ENCODE data around the gene C1RL. TPM values are rescaled to one million over a fixed set of nuclear protein-coding genes. Genes with fewer than 3 reads are reported as not detected.

Gene C1RL
- total RNA-seq, 6 donors from 2014 or later: 55.9 to 224 (median 82.7) TPM

GRCh38 chr12:7072554-7072953 is 36.5 kb downstream of the C1RL start:
- H3K9me3 ChIP-seq: no peaks in the 10 kb centered on the region
- no peak for ATAC-seq (ENCODE audit: low FRiP score in 2 of 2)
- WGBS, 2 donors: 88 to 91% methylated on average over 6 of the region's 6 CpGs
- no peak for TF ChIP-seq POLR2A (IDR thresholded peaks at IDR 0.05)
- no peak for TF ChIP-seq CTCF (IDR thresholded peaks at IDR 0.05)
- TF ChIP-seq POLR2AphosphoS5 (IDR thresholded peaks at IDR 0.05): no peak
- no peak for TF ChIP-seq EP300 (IDR thresholded peaks at IDR 0.05)
- no peaks in the 10 kb centered on the region for H3K4me1 ChIP-seq
- no peak overlapping the region for H3K4me3 ChIP-seq
- no peak overlapping the region for H3K27ac ChIP-seq
- peaks cover 0 to 13% (median 0%) of the 10 kb centered on the region in 4 donors for H3K36me3 ChIP-seq
- DNase-seq: no peak
- H3K27me3 ChIP-seq: no peaks in the 10 kb centered on the region

- no peak for DNase-seq
- Histone ChIP-seq H3K9me3 (no peaks in the 10 kb centered on the region), H3K27me3 (no peaks in the 10 kb centered on the region), H3K4me1 (no peaks in the 10 kb centered on the region), H3K4me3 (no peak overlapping the region), H3K36me3 (peaks cover 0 to 13% (median 0%) of the 10 kb centered on the region in 4 donors), H3K27ac (no peak overlapping the region)
- no peak for ATAC-seq (ENCODE audit: low FRiP score in 2 of 2)
- 90 to 91% methylated on average over 6 of the region's 6 CpGs for WGBS, 2 donors
- TF ChIP-seq POLR2A (IDR thresholded peaks at IDR 0.05): no peak
- TF ChIP-seq CTCF (IDR thresholded peaks at IDR 0.05): no peak
- TF ChIP-seq POLR2AphosphoS5 (IDR thresholded peaks at IDR 0.05): no peak
- TF ChIP-seq EP300 (IDR thresholded peaks at IDR 0.05): no peak
Measured at GRCh38 chr12:7072035-7072434, 37.0 kb downstream of the C1RL start.

GRCh38 chr12:7069386-7069785 is 39.6 kb downstream of the C1RL start:
- Histone ChIP-seq H3K27me3 (no peaks in the 10 kb centered on the region), H3K27ac (no peak overlapping the region), H3K4me1 (no peaks in the 10 kb centered on the region), H3K4me3 (no peak overlapping the region), H3K9me3 (no peaks in the 10 kb centered on the region), H3K36me3 (peaks cover 0 to 25% (median 0%) of the 10 kb centered on the region in 4 donors)
- DNase-seq: no peak
- WGBS, 2 donors: 91 to 92% methylated on average over 6 of the region's 6 CpGs
- no peak for ATAC-seq (ENCODE audit: low FRiP score in 2 of 2)
- TF ChIP-seq EP300 (IDR thresholded peaks at IDR 0.05) (no peak), CTCF (IDR thresholded peaks at IDR 0.05) (no peak), POLR2A (IDR thresholded peaks at IDR 0.05) (no peak)

GRCh38 chr12:7068994-7069346 is 40.0 kb downstream of the C1RL start:
- no peak for ATAC-seq (ENCODE audit: low FRiP score in 2 of 2)
- DNase-seq: no peak

More at GRCh38 chr12:7068994-7069346, 40.0 kb downstream of the C1RL start:
- Histone ChIP-seq H3K27ac (peak overlapping the region in 1 of 4 donors; percentile 0), H3K36me3 (peaks cover 0 to 25% (median 0%) of the 10 kb centered on the region in 4 donors), H3K4me3 (no peak overlapping the region), H3K9me3 (no peaks in the 10 kb centered on the region), H3K27me3 (no peaks in the 10 kb centered on the region), H3K4me1 (no peaks in the 10 kb centered on the region)
- TF ChIP-seq POLR2A (IDR thresholded peaks at IDR 0.05) (no peak), POLR2AphosphoS5 (IDR thresholded peaks at IDR 0.05) (no peak), EP300 (IDR thresholded peaks at IDR 0.05) (no peak), CTCF (IDR thresholded peaks at IDR 0.05) (no peak)
- 61 to 67% methylated on average over 2 of the region's 2 CpGs for WGBS, 2 donors
